Muscle layer of colon (tissue), 2 donors: ENCODE measurements around the gene UBXN11.

Experiments
- H3K27ac ChIP-seq: one replicate; pipeline ENCODE4 v1.7.0; 2013; ENCODE audit warnings: low read depth, mild to moderate bottlenecking, low read length, moderate library complexity
- H3K27me3 ChIP-seq, 2 donors: one replicate each; pipeline ENCODE4 v1.7.0; 2013; ENCODE audit warnings: low read length in 2 of 2, mild to moderate bottlenecking in 2 of 2; ENCODE audit not compliant: insufficient read depth in 2 of 2, control insufficient read depth in 1 of 2
- H3K36me3 ChIP-seq: one replicate; pipeline ENCODE4 v1.7.0; 2013; ENCODE audit warnings: mild to moderate bottlenecking, low read length; ENCODE audit not compliant: insufficient read depth
- H3K4me1 ChIP-seq: one replicate; pipeline ENCODE4 v1.7.0; 2013; ENCODE audit warnings: mild to moderate bottlenecking, low read length; ENCODE audit not compliant: insufficient read depth
- H3K4me3 ChIP-seq, 2 donors: one replicate each; pipeline ENCODE4 v1.7.0; 2013; ENCODE audit warnings: low read length in 2 of 2, low read depth in 1 of 2, mild to moderate bottlenecking in 1 of 2, moderate library complexity in 1 of 2
- H3K9ac ChIP-seq: one replicate; pipeline ENCODE4 v1.7.0; 2013; ENCODE audit warnings: low read length
- H3K9me3 ChIP-seq: one replicate; pipeline ENCODE4 v1.7.0; 2013; ENCODE audit warnings: mild to moderate bottlenecking, low read length
- donor health status: abdominal sarcoma.
- donor health status: Adenocarcinoma of cecum.

The UBXN11 gene

DNA sequence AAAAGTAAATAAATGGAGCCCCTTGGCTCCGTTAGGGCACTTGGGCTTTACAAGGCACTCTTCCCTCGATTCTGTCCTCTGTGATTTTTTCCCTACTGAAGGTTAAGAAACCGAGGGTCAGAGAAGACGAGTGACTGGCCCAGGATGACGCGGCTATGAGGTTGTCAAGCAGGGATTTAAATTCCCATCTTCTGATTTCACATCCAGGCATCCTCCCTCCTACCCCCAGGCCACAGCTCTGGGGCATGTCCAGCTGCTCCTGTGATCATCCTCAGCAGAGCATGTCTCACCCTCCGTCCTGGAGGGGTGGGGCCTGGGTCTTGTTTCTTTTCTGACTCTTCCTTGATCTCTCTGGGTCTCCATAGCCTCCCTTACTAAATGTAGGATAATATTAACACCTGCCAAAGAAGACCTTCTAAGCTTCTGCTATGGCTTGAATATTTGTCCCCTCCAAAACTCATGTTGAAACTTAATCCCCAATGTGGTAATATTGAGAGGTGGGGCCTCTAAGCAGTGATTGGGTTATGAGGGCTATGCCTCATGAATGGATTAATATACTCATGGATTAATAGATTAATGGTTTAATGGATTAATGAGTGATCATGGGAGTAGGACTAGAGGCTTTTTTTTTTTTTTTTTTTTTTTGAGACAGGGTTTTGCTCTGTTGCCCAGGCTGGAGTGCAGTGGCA, 42.9 kb upstream of the UBXN11 start:
- Histone ChIP-seq H3K9ac (no peak overlapping the region), H3K4me3 (no peak overlapping the region), H3K27ac (no peak overlapping the region), H3K4me1 (no peaks in the 10 kb centered on the region), H3K36me3 (no peaks in the 10 kb centered on the region), H3K27me3 (peaks cover 0 to 1% of the 10 kb centered on the region in 2 donors), H3K9me3 (no peaks in the 10 kb centered on the region)

DNA sequence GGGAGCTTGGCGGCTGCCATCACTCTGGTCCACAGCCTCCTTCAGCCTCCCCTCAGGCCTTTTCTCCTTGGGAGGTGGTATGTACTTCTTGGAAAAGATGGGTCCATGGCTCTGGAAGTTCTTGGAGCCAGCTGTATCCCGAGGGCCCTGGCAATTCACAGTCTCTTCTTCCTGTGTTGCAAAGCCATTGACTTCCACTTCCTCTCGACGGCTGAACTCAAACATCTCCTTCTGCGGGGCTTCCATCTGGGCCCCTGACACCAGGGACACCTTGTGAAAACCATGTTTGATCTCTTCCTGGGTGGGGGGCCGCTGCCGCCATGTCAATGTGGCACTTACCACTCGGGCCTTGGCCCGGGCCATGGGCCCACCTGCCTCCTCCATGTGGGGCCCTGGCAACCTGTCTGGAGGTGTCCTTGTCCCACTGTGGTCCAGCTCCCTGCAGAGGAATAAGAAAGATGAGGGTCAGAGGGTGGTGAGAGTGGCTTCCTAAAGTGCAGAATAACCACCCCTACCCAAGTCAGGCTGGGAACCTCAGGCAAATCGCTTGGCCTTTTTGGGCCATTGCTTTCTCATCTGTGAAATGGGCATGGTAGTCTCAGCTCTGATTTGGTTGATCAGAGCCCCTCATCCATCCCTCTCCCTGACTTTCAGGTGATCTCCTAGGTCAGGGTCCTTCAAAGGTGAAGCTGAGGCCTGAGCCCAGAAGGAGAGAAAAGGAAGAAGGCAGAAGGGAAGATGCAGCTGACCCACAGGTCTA, 40.0 kb upstream of the UBXN11 start:
- no peak overlapping the region for H3K4me3 ChIP-seq
- H3K4me1 ChIP-seq: no peaks in the 10 kb centered on the region
- no peaks in the 10 kb centered on the region for H3K27me3 ChIP-seq
- no peaks in the 10 kb centered on the region for H3K9me3 ChIP-seq
- H3K27ac ChIP-seq: no peak overlapping the region
- H3K9ac ChIP-seq: no peak overlapping the region
- H3K36me3 ChIP-seq: no peaks in the 10 kb centered on the region

DNA sequence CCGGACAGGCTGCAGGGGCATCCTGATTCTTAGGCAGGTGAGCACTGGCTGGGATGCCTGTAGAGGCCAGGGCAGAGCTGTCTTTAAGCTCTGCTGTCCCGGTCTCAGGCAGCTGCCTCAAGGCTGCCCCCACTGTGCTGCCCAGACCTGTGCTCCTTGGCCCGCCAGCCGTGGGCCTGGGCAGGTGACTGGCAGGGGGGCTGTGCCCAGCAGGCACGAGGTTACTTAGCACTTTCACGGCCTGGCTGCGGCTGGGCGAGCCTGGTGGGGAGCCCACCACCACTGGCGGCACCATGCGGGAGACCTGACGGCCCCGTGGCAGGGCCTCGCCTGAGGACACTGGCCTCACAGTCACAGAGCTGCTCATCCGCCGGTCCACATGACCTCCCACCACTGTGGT, 39.3 kb upstream of the UBXN11 start:
- H3K36me3 ChIP-seq: no peaks in the 10 kb centered on the region
- no peak overlapping the region for H3K9ac ChIP-seq
- H3K9me3 ChIP-seq: no peaks in the 10 kb centered on the region
- H3K27me3 ChIP-seq: no peaks in the 10 kb centered on the region
- no peak overlapping the region for H3K27ac ChIP-seq
- H3K4me3 ChIP-seq: no peak overlapping the region
- no peaks in the 10 kb centered on the region for H3K4me1 ChIP-seq

DNA sequence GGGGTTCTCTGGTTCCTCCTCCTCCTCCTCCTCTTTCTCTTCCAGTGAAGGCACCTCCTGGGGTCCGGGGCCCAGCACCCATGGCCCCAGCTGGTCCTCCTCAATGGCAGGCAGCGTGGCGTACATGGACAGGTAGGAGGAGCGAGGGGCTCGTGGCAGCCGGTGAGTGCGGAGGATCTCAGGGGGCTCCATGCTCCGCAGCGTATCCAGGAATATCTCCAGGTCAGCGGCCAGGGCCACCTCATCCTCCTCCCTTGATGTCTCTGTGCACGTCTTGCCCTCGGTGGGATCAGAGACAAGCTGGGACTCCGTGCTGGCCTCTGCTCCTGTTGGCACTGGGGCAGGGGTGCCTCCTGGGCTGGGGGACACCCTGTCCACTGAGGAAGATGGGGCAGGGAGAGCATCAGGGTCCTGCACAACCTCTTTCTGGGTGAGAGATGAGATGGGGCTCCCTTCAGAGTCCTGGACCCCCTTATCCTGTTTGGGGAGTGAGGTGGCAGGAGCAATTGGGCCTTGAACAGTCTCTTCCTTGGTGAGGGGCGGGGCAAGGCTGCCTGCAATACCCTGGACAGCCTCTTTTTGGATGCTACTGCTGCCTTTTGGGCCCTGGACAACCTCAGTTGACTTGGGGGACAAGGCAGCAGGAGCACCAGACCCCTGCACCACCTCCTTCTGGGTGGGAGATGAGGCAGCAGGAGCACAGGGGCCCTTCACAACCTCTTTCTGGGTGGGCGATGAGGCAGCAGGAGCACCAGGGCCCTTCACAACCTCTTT, 37.9 kb upstream of the UBXN11 start:
- Histone ChIP-seq H3K27me3 (no peaks in the 10 kb centered on the region), H3K4me1 (no peaks in the 10 kb centered on the region), H3K4me3 (no peak overlapping the region), H3K27ac (no peak overlapping the region), H3K9ac (no peak overlapping the region), H3K9me3 (no peaks in the 10 kb centered on the region), H3K36me3 (no peaks in the 10 kb centered on the region)

DNA sequence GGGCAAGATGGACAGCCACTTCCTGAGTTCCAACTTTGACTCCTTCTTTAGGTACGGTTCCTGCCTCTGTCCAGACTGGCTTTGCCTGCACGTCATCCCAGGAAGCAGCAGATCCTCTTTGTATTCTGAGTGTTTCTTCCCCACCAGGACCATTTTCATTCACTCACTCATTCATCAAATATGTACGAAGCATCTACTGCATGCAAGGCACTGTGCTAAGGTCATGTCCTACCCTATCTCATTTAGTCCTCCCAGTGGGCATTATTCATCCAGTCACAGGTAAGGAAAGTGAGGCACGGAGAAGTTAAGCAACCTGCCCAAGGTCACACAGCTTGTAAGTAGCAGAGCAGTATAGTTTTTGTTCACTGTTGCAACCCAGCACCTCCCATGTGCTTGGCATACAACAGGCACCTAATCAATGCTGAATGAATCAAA, 33.6 kb upstream of the UBXN11 start:
- Histone ChIP-seq H3K9ac (no peak overlapping the region), H3K36me3 (no peaks in the 10 kb centered on the region), H3K27ac (no peak overlapping the region), H3K9me3 (no peaks in the 10 kb centered on the region), H3K27me3 (peaks cover under 1 to 16% of the 10 kb centered on the region in 2 donors), H3K4me1 (no peaks in the 10 kb centered on the region), H3K4me3 (no peak overlapping the region)

DNA sequence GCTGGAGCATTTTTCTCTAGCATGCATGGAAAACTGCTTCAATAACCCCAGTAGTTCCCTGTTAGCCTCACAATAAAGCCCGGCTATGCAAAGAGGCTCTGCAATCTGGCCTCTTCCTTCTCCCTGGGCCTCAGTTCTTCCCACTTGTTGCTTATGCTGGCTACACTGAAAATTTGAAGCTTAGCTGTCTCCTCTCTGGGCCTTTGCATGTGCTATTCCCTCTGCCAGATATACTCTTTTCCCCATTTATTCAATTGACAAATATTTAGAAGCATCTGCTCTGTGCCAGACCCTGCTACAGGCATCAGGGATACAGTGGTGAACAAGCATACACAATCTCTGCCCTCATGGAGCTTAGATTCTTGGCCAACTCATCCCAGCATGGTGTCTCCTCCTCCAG, 32.2 kb upstream of the UBXN11 start:
- Histone ChIP-seq H3K27me3 (peaks cover 7 to 30% of the 10 kb centered on the region in 2 donors), H3K36me3 (no peaks in the 10 kb centered on the region), H3K9me3 (no peaks in the 10 kb centered on the region), H3K27ac (no peak overlapping the region), H3K4me1 (no peaks in the 10 kb centered on the region), H3K9ac (no peak overlapping the region), H3K4me3 (no peak overlapping the region)

DNA sequence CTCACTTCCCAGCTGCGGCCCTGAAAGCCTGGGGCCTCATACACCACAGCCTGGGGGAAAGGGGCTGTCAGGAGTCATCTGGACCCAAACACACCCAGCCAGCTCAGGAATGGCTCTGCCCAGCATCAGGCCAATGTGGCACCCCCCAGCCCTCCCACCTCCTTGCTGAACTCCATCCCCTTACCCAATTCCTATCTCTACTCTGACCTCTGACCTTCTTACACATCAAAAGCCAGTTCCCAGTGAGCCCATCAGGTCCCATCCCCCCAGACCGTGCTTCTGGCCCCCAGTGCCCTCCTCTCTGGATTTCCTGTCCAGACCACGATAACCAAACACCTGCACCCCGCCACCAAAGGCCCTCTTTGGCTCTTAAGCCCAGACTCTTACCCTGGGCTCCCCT, 31.2 kb upstream of the UBXN11 start:
- H3K27ac ChIP-seq: no peak overlapping the region
- H3K4me3 ChIP-seq: no peak overlapping the region
- H3K4me1 ChIP-seq: no peaks in the 10 kb centered on the region
- no peaks in the 10 kb centered on the region for H3K9me3 ChIP-seq
- H3K27me3 ChIP-seq: peaks cover 7 to 36% of the 10 kb centered on the region in 2 donors
- H3K9ac ChIP-seq: no peak overlapping the region
- no peaks in the 10 kb centered on the region for H3K36me3 ChIP-seq

DNA sequence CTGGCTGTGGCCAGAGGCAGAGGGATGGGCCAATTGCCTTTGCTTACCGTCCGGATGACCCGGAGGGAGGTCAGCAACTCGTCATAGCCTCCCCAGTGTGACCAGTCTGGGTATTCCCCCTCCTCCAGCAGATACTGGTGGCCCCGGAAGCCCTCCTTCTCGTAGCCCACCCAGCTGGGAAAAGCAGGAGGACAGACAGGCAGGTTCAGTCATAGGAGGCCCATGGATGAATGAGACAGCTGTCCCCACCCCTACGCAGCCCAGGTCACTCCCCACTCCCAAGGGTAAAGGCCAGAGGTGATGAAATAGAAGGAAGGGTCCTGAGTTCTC, 30.7 kb upstream of the UBXN11 start:
- Histone ChIP-seq H3K9ac (no peak overlapping the region), H3K36me3 (no peaks in the 10 kb centered on the region), H3K9me3 (no peaks in the 10 kb centered on the region), H3K4me1 (no peaks in the 10 kb centered on the region), H3K27me3 (peaks cover 7 to 36% of the 10 kb centered on the region in 2 donors), H3K27ac (no peak overlapping the region), H3K4me3 (no peak overlapping the region)

DNA sequence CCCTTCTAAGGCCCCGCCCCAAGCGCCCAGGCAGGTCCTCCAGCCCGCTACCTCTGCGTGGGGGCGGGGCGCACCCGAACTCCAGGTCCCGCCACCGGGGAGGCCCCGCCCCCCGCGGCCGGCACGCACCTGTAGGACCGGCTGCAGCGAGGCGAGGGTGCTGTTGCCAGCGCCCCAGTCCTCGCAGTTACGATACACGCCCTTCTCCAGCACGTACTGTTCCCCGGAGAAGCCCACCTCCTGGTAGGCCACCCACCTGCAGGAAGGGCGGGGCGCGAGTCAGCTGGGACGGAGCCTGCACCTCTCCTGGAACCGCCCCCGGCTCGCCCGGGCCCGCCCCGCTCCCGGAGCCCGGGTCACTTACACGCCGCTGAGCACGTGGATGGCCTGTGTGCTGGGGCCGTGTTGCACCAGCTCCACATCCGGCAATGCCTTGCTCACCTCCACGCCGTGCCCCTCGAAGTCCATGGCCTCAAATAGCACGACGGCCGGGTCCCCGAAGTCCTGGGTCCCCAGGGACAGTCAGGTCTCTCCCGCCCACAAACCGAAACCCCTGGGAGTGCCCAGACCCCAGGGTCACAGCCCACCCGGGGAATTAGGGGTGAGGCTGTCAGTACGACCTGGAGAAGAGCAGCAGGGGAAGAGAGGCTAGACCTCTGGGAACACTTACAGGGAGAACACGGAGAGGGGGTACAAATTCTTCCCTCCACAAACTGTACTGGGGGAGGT, 30.2 kb upstream of the UBXN11 start:
- no peaks in the 10 kb centered on the region for H3K36me3 ChIP-seq
- no peak overlapping the region for H3K9ac ChIP-seq
- no peaks in the 10 kb centered on the region for H3K9me3 ChIP-seq
- peak overlapping the region; percentile 38 to 47 for H3K4me3 ChIP-seq
- peaks cover 9 to 40% of the 10 kb centered on the region in 2 donors for H3K27me3 ChIP-seq
- H3K4me1 ChIP-seq: no peaks in the 10 kb centered on the region
- H3K27ac ChIP-seq: no peak overlapping the region

DNA sequence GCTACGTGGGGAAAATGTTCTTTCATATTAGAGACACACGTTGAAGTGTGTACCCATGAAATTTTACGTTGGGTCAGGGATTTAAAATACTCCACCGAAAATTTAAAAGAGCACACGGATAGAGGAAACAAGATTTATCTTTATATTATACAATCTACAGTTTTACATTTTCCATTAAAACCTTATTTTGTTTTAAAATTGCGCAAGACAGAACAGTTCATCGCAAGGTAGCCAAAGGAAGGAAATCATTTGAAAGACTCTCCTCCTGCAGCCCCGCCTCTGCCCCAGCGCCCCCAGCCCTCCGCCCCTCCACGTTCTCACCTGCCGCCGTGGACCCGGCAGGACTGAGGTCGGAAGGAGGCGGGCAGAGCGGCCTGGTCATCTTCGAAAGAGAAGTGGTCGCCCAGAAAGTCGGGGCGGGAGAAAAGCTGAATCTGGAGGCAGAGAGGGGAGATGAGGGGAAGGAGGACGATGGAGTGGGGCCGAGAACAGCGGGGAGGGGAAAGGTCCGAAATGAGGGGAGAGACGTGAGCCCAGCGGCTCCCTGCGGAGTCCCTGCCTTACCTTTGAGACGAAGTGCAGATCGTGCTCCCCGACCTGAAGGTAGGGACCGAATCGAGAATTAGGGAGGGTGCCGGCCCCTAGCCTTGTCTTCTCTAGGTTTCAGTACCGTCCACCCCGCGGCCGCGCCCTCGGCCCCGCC, 29.5 kb upstream of the UBXN11 start:
- H3K4me1 ChIP-seq: no peaks in the 10 kb centered on the region
- H3K9ac ChIP-seq: no peak overlapping the region
- peaks cover 16 to 47% of the 10 kb centered on the region in 2 donors for H3K27me3 ChIP-seq
- H3K4me3 ChIP-seq: peak overlapping the region; percentile 38 to 47
- no peak overlapping the region for H3K27ac ChIP-seq
- no peaks in the 10 kb centered on the region for H3K9me3 ChIP-seq
- no peaks in the 10 kb centered on the region for H3K36me3 ChIP-seq
